ENCODE measurements around the gene ZNF800. TPM values are rescaled to one million over a fixed set of nuclear protein-coding genes. Genes with fewer than 3 reads are reported as not detected.

The ZNF800 gene
- total and polyA plus RNA-seq, 2 of the 8 experiments (the other 6 are each of a cell fraction or from before 2014, with no cell fraction given) = 1.0 to 6.5 TPM

GRCh38 chr7:127361736-127362135 is 30.8 kb downstream of the ZNF800 start:
- Histone ChIP-seq H3K56ac (replicated peaks; ENCODE audit: insufficient read length, low read depth, low read length) (no peak overlapping the region), H3K4me3 (ENCODE audit: extremely low read depth in 1 of 4, insufficient read depth in 2 of 4, low read depth in 3 of 4, low read length in 4 of 4) (no peak overlapping the region), H3K23ac (ENCODE audit: insufficient read length) (no peak overlapping the region), H4K5ac (ENCODE audit: insufficient read length, low read depth, low read length) (no peak overlapping the region), H3K4me1 (replicated peaks in 1 of 4; ENCODE audit: control insufficient read depth in 3 of 4, insufficient read depth in 4 of 4, low read length in 3 of 4) (no peaks in the 10 kb centered on the region; a peak in 1 of 7 replicates), H3K18ac (ENCODE audit: extremely low read depth, low read length) (no peak overlapping the region), H3K79me1 (ENCODE audit: low read depth, low read length) (no peaks in the 10 kb centered on the region), H3K14ac (ENCODE audit: insufficient read length) (no peak overlapping the region), H2BK120ac (replicated peaks; ENCODE audit: low read depth, low read length) (no peak overlapping the region), H3K27me3 (replicated peaks in 1 of 4; ENCODE audit: control insufficient read depth in 3 of 4, extremely low read depth in 1 of 4, insufficient read depth in 3 of 4, low read length in 3 of 4) (no peaks in the 10 kb centered on the region), H2BK15ac (ENCODE audit: low read length) (no peak overlapping the region), H2BK12ac (ENCODE audit: low read depth, low read length) (no peak overlapping the region), H3K9me3 (ENCODE audit: insufficient read depth in 2 of 2, low read depth in 1 of 2, low read length in 1 of 2) (no peaks in the 10 kb centered on the region), H3K4ac (replicated peaks; ENCODE audit: insufficient read length, low read depth, low read length) (no peak overlapping the region), H3K9ac (replicated peaks in 1 of 4; ENCODE audit: extremely low read depth in 1 of 4, low read depth in 3 of 4, low read length in 3 of 4) (no peak overlapping the region), H4K8ac (ENCODE audit: extremely low read depth, insufficient read depth, low read length) (no peak overlapping the region), H2BK5ac (ENCODE audit: low read depth, low read length) (no peak overlapping the region), H3K23me2 (ENCODE audit: low read depth, low read length) (no peaks in the 10 kb centered on the region), H4K20me1 (replicated peaks in 1 of 2; ENCODE audit: control insufficient read depth in 1 of 2, insufficient read depth in 2 of 2, low read length in 2 of 2) (peaks cover 0 to 1% of the 10 kb centered on the region in 2 experiments), H4K91ac (replicated peaks; ENCODE audit: insufficient read length, low read length) (no peak overlapping the region), H3K27ac (ENCODE audit: low read depth, low read length) (no peak overlapping the region), H3K36me3 (ENCODE audit: control insufficient read depth in 2 of 4, insufficient read depth in 4 of 4, low read length in 3 of 4) (no peaks in the 10 kb centered on the region), H2BK20ac (ENCODE audit: low read length) (no peak overlapping the region), H3K4me2 (ENCODE audit: insufficient read depth in 1 of 2, low read depth in 2 of 2, low read length in 2 of 2) (no peak overlapping the region), H2AFZ (ENCODE audit: low read length) (no peak overlapping the region), H2AK5ac (ENCODE audit: low read depth, low read length) (no peak overlapping the region), H3K79me2 (ENCODE audit: control insufficient read depth in 1 of 2, insufficient read depth in 2 of 2, low read length in 2 of 2) (no peaks in the 10 kb centered on the region)
- no peak for DNase-seq (ENCODE audit: low read depth in 1 of 2, low spot score in 2 of 2)
- POLR2A ChIA-PET (ENCODE audit: partially characterized antibody) = no interaction called here
- no peak for TF ChIP-seq CBX8 (IDR thresholded peaks at IDR 0.05; ENCODE audit: borderline replicate concordance, low read depth, low read length)
- no peak for TF ChIP-seq CTCF (IDR thresholded peaks at IDR 0.05; ENCODE audit: control extremely low read depth in 1 of 3, insufficient read depth in 1 of 3, low read depth in 1 of 3, low read length in 3 of 3)
- TF ChIP-seq BACH1 (IDR thresholded peaks at IDR 0.05; ENCODE audit: low read length) = no peak
- no peak for TF ChIP-seq ATF3 (IDR thresholded peaks at IDR 0.05; ENCODE audit: insufficient read depth, low read depth, low read length)
- TF ChIP-seq RBBP5 (IDR thresholded peaks at IDR 0.05; ENCODE audit: borderline replicate concordance, low read depth, low read length) = no peak
- TF ChIP-seq POLR2A (IDR thresholded peaks at IDR 0.05; ENCODE audit: control extremely low read depth in 1 of 2, low read depth in 2 of 2, low read length in 2 of 2) = no peak
- TF ChIP-seq HDAC6 (IDR thresholded peaks at IDR 0.05; ENCODE audit: low read depth, low read length) = no peak
- no peak for TF ChIP-seq ASH2L (IDR thresholded peaks at IDR 0.05; ENCODE audit: low read length)
- TF ChIP-seq TAF7 (optimal IDR thresholded peaks at IDR 0.05; ENCODE audit: borderline replicate concordance, low read depth, low read length) = no peak
- TF ChIP-seq SIX5 (IDR thresholded peaks at IDR 0.05; ENCODE audit: low read depth, low read length) = no peak
- no peak for TF ChIP-seq CEBPB (IDR thresholded peaks at IDR 0.05; ENCODE audit: low read depth, low read length)
- CTCF ChIA-PET (ENCODE audit: partially characterized antibody) = interaction anchor here (1.1 to 2.0 kb wide), 3 partner anchors 14 to 86 kb away, joined by 3 to 5 read pairs (median 4); no protein-coding TSS in a partner anchor
- WGBS, 2 experiments (ENCODE audit: extremely low coverage in 1 of 2, insufficient coverage in 1 of 2, insufficient read length in 1 of 2, insufficient replicate concordance in 2 of 2, low coverage in 1 of 2, low lambda C conversion rate in 2 of 2, missing lambda C conversion rate in 1 of 2) = 85% methylated on average over 1 of the region's 1 CpG; no CpG with 5 or more reads in 1 of the 2 experiments
- FAIRE-seq = no peak
